Measurements from ENCODE around the gene RREB1. TPM values are rescaled to one million over a fixed set of nuclear protein-coding genes. Genes with fewer than 3 reads are reported as not detected.

Gene RREB1
- total RNA-seq, 4 donors from 2014 or later = 40.8 to 68.6 (median 54.4) TPM

DNA sequence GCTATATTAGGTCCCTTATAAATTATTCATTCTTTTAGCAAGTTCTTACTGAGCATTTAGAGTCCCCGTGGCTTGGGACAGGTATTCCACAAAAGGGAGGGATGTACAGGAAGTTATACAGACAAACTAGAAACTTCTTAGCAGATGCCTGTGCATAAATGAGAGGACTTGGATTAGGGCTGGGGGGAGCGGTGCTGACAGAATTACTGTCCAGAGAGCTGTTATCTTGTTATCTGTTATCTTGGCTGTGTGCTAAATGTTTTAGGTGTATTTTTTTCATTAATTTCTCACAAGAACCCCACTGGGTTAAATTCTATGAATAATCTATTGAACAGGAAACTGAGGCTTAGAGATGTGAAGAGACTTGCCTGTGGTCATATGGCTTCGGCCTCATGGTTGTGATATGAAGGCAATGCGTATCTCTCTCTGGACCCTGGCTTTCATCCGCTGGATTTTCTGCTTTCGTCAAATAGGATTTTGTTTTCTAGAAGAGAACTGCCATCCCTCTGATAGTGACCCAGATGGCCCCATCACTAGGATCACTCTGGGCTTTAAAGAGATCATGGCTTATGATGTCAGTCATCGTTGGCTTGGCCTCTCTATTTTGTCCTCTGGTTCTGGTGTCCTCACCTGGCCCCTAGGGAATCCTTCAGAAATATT lies 32.3 kb upstream of the RREB1 start:
- TF ChIP-seq POLR2A (IDR thresholded peaks at IDR 0.05) = no peak
- TF ChIP-seq, protein P1, sequence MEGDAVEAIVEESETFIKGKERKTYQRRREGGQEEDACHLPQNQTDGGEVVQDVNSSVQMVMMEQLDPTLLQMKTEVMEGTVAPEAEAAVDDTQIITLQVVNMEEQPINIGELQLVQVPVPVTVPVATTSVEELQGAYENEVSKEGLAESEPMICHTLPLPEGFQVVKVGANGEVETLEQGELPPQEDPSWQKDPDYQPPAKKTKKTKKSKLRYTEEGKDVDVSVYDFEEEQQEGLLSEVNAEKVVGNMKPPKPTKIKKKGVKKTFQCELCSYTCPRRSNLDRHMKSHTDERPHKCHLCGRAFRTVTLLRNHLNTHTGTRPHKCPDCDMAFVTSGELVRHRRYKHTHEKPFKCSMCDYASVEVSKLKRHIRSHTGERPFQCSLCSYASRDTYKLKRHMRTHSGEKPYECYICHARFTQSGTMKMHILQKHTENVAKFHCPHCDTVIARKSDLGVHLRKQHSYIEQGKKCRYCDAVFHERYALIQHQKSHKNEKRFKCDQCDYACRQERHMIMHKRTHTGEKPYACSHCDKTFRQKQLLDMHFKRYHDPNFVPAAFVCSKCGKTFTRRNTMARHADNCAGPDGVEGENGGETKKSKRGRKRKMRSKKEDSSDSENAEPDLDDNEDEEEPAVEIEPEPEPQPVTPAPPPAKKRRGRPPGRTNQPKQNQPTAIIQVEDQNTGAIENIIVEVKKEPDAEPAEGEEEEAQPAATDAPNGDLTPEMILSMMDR (IDR thresholded peaks at IDR 0.05) = no peak
- intact Hi-C loops (cut with DNase I; ENCODE audit: low total_unique reads) = no loop called here
- peak in 1 of 2 donors; percentile 48 for DNase-seq (ENCODE audit: low spot score in 2 of 2)
- H3K4me3 ChIP-seq (ENCODE audit: low read depth, poor library complexity, severe bottlenecking) = no peak overlapping the region
- WGBS, 2 donors = 91 to 95% methylated on average over 7 of the region's 7 CpGs

DNA sequence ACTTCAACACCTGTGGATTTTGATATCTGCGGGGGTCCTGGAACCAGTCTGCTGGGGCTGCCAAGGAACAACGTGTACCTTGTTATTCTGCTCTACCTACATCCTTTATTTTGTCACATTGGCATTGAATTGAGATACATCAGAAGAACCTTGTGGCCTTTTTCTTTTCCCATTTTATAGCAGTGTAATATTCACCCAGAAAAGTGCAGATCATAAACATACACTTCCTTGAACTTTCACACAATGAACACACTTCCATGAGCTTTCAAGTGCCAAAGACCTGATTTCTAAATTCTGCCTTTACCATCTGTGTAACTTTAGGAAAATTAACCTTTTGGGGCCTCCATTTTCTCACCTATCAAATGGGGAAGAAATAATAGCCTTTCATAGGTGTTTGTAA lies 29.9 kb upstream of the RREB1 start:
- TF ChIP-seq, protein P1 (IDR thresholded peaks at IDR 0.05) = no peak
- TF ChIP-seq POLR2A (IDR thresholded peaks at IDR 0.05) = no peak
- intact Hi-C loops (cut with DNase I; ENCODE audit: low total_unique reads) = no loop called here
- no peak overlapping the region for H3K4me3 ChIP-seq (ENCODE audit: low read depth, poor library complexity, severe bottlenecking)
- 91 to 94% methylated on average over 2 of the region's 2 CpGs for WGBS, 2 donors
- DNase-seq (ENCODE audit: low spot score in 2 of 2) = no peak

DNA sequence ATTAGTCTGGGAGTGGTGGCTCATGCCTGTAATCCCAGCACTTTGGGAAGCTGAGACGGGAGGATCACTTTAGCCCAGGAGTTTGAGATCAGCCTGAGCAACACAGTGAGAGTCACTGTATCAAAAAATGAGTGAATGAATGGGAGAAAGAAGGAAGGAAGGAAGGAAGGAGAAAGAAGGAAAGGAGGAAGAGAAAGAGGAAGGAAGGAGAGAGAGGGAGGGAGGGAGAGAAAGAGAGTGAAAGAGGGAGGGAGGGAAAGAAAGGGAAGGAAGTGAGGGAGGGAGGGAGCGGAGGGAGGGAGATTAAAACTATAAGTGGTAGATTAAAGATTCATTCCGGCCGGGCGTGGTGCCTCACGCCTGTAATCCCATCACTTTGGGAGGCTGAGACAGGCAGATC lies 28.9 kb upstream of the RREB1 start:
- WGBS, 2 donors = 87 to 95% methylated on average over 6 of the region's 6 CpGs
- TF ChIP-seq POLR2A (IDR thresholded peaks at IDR 0.05) = no peak
- TF ChIP-seq, protein P1 (IDR thresholded peaks at IDR 0.05) = no peak
- DNase-seq (ENCODE audit: low spot score in 2 of 2) = no peak
- H3K4me3 ChIP-seq (ENCODE audit: low read depth, poor library complexity, severe bottlenecking) = no peak overlapping the region
- intact Hi-C loops (cut with DNase I; ENCODE audit: low total_unique reads) = no loop called here

DNA sequence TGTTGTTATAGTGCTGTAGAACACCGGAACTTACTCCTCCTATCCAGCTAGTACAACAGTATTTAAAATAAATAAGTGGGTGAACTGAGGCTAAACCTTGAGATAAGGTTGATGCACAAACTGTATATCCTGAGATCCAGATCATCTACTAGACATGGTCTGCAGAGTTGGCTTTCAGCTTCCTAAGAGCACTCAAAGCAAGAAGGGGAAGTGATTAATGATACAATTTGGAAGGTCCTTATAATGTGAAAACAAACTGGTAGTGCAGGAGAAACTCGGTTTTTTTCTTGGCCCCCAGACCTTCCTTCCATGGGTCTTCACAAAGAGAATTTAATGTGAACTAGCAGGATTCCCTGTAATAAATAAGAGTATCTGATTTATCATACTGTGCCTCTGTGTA lies 27.4 kb upstream of the RREB1 start:
- WGBS, 2 donors = 68 to 70% methylated on average over 2 of the region's 2 CpGs
- no peak overlapping the region for H3K4me3 ChIP-seq (ENCODE audit: low read depth, poor library complexity, severe bottlenecking)
- intact Hi-C loops (cut with DNase I; ENCODE audit: low total_unique reads) = no loop called here
- DNase-seq (ENCODE audit: low spot score in 2 of 2) = no peak
- TF ChIP-seq, protein P1 (IDR thresholded peaks at IDR 0.05) = no peak
- no peak for TF ChIP-seq POLR2A (IDR thresholded peaks at IDR 0.05)

DNA sequence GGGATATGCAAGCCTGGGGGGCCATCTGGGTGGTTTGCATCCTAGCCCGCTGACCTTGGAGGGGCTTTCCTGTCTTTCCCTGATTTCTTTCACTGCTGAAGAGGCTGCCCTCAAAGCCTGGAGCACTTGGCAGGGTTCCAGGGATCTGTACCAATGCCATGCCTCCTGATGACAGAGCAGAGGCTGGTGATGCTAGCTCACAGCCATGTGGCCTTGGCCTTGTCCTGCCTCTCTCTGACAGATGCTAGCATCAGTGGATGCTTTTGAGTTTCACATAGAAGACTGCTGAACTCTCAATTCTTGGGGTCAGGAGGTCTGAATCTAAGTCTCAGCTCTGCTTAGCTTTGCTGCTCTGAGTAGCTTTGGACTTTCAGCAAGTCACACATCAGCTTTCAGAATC lies 21.9 kb upstream of the RREB1 start:
- 78 to 95% methylated on average over 1 of the region's 1 CpG for WGBS, 2 donors
- TF ChIP-seq, protein P1 (IDR thresholded peaks at IDR 0.05) = no peak
- TF ChIP-seq POLR2A (IDR thresholded peaks at IDR 0.05) = no peak
- DNase-seq (ENCODE audit: low spot score in 2 of 2) = peak in 1 of 2 donors; percentile 87
- no peak overlapping the region for H3K4me3 ChIP-seq (ENCODE audit: low read depth, poor library complexity, severe bottlenecking)
- intact Hi-C loops (cut with DNase I; ENCODE audit: low total_unique reads) = no loop called here

DNA sequence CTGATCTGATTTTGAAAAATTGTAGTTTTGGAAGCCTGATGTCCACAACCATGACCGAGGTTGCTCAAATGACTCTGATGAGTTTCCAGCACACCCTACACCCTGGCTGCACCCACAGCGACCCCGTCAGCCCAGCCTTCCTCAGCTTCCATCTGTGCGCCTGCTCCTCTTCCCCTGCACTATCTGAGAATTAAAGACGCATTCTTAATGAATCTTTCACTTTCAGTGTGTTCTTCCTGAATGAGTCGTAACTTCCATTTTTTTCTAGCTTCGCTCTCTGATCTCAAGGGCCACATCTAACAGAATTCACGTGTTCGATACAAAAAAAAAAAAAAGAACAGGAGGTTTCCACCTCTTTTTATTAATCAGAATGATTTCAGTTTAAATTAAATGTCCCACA lies 21.3 kb upstream of the RREB1 start:
- intact Hi-C loops (cut with DNase I; ENCODE audit: low total_unique reads) = no loop called here
- H3K4me3 ChIP-seq (ENCODE audit: low read depth, poor library complexity, severe bottlenecking) = no peak overlapping the region
- peak; percentile 25 to 89 for DNase-seq (ENCODE audit: low spot score in 2 of 2)
- no peak for TF ChIP-seq POLR2A (IDR thresholded peaks at IDR 0.05)
- TF ChIP-seq, protein P1 (IDR thresholded peaks at IDR 0.05) = no peak
- WGBS, 2 donors = 30 to 36% methylated on average over 9 of the region's 9 CpGs

Data from lower leg skin (tissue), 4 donors.